ENCODE data around the gene LDLRAP1. TPM values are rescaled to one million over a fixed set of nuclear protein-coding genes. Genes with fewer than 3 reads are reported as not detected.

LDLRAP1 gene
- total RNA-seq, 1 experiment from 2014 or later, result 26.0 TPM

DNA sequence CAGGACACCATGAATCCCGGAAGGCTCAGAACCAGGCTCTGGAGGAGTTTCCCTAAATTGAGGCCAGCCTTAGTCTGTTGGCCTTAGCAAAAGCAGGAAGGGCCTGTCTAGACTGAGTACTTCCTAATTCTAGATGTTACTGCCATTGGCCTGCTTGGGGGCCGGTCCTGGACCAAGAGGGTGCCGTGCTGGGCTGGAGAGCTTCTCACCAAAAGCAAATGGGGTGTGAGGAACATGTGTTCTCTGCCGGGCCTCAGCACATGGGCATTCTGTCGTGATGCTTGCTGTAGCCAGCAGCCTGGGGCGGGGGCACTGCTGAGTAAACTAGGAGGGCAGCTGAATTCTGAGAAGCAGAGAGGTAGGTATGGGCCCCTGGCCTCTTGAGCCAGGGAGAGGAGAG, 37.5 kb downstream of the LDLRAP1 start:
- no TSS peak for BruUV-seq (replicated peaks)
- POLR2A ChIA-PET, result no interaction called here
- peak; percentile 47; the same call in 1 of the 2 replicates for ATAC-seq
- H3K27me3 ChIP-seq (ENCODE audit: insufficient read depth, low read length), result no peaks in the 10 kb centered on the region
- H3K4me3 ChIP-seq (replicated peaks in 1 of 2; ENCODE audit: low read depth in 1 of 2, low read length in 2 of 2), result no peak overlapping the region
- H3K27ac ChIP-seq (ENCODE audit: low read depth, low read length), result no peak overlapping the region
- H3K9me2 ChIP-seq (ENCODE audit: insufficient read depth), result no peaks in the 10 kb centered on the region
- DNase-seq (ENCODE audit: low read depth, low spot score), result no peak
- H3K9ac ChIP-seq (ENCODE audit: low read length), result no peak overlapping the region
- no peaks in the 10 kb centered on the region for H4K20me1 ChIP-seq (ENCODE audit: insufficient read depth)
- H3K4me2 ChIP-seq (ENCODE audit: low read length), result no peak overlapping the region
- TF ChIP-seq, protein P1, sequence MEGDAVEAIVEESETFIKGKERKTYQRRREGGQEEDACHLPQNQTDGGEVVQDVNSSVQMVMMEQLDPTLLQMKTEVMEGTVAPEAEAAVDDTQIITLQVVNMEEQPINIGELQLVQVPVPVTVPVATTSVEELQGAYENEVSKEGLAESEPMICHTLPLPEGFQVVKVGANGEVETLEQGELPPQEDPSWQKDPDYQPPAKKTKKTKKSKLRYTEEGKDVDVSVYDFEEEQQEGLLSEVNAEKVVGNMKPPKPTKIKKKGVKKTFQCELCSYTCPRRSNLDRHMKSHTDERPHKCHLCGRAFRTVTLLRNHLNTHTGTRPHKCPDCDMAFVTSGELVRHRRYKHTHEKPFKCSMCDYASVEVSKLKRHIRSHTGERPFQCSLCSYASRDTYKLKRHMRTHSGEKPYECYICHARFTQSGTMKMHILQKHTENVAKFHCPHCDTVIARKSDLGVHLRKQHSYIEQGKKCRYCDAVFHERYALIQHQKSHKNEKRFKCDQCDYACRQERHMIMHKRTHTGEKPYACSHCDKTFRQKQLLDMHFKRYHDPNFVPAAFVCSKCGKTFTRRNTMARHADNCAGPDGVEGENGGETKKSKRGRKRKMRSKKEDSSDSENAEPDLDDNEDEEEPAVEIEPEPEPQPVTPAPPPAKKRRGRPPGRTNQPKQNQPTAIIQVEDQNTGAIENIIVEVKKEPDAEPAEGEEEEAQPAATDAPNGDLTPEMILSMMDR (IDR thresholded peaks at IDR 0.05 in 2 of 3, conservative IDR thresholded peaks at IDR 0.05 in 1 of 3; ENCODE audit: borderline replicate concordance in 1 of 3, insufficient read depth in 1 of 3, low read depth in 2 of 3, low read length in 2 of 3), result no peak
- TF ChIP-seq JUND (IDR thresholded peaks at IDR 0.05), result no peak
- TF ChIP-seq FOSL1 (IDR thresholded peaks at IDR 0.05; ENCODE audit: low read depth), result no peak
- no peak; the same call in 1 of the 2 replicates for TF ChIP-seq MAX (IDR thresholded peaks at IDR 0.05)
- TF ChIP-seq, protein P2, sequence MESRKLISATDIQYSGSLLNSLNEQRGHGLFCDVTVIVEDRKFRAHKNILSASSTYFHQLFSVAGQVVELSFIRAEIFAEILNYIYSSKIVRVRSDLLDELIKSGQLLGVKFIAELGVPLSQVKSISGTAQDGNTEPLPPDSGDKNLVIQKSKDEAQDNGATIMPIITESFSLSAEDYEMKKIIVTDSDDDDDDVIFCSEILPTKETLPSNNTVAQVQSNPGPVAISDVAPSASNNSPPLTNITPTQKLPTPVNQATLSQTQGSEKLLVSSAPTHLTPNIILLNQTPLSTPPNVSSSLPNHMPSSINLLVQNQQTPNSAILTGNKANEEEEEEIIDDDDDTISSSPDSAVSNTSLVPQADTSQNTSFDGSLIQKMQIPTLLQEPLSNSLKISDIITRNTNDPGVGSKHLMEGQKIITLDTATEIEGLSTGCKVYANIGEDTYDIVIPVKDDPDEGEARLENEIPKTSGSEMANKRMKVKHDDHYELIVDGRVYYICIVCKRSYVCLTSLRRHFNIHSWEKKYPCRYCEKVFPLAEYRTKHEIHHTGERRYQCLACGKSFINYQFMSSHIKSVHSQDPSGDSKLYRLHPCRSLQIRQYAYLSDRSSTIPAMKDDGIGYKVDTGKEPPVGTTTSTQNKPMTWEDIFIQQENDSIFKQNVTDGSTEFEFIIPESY (IDR thresholded peaks at IDR 0.05; ENCODE audit: extremely low read depth, insufficient replicate concordance, low read length), result no peak
- no peak for TF ChIP-seq POLR2A (IDR thresholded peaks at IDR 0.05; ENCODE audit: borderline replicate concordance, extremely low read depth, insufficient read depth, insufficient read length)
- TF ChIP-seq EZH2phosphoT487 (IDR thresholded peaks at IDR 0.05; ENCODE audit: borderline replicate concordance), result no peak
- no peak for TF ChIP-seq ZNF274 (IDR thresholded peaks at IDR 0.05; ENCODE audit: low read depth, low read length)
- TF ChIP-seq YY1 (IDR thresholded peaks at IDR 0.05; ENCODE audit: extremely low read depth, insufficient replicate concordance, low read depth, low read length), result no peak
- no peak for TF ChIP-seq RAD21 (IDR thresholded peaks at IDR 0.05; ENCODE audit: low read depth)
- H3K4me1 ChIP-seq (ENCODE audit: control insufficient read depth in 1 of 2, insufficient read depth in 2 of 2, low read length in 2 of 2), result no peaks in the 10 kb centered on the region
- H3K79me2 ChIP-seq (ENCODE audit: insufficient read depth, low read length), result no peaks in the 10 kb centered on the region
- RAD21 ChIA-PET (ENCODE audit: low non-redundant PET in 1 of 2, low total read pairs in 2 of 2, uncharacterized antibody in 2 of 2, unreplicated experiment in 2 of 2), result no interaction called here
- CTCF ChIA-PET, result no interaction called here
- no peaks in the 10 kb centered on the region for H3K36me3 ChIP-seq (ENCODE audit: control insufficient read depth in 1 of 2, insufficient read depth in 2 of 2, low read length in 2 of 2)
- intact Hi-C loops (cut with micrococcal nuclease), result no loop called here
- H3K9me3 ChIP-seq (ENCODE audit: control insufficient read depth in 1 of 2, insufficient read depth in 1 of 2, low read depth in 1 of 2, low read length in 2 of 2), result no peaks in the 10 kb centered on the region
- no peak overlapping the region for H2AFZ ChIP-seq (ENCODE audit: low read depth, low read length, poor library complexity, severe bottlenecking)

Measured in HCT116 (cell line).